Osteoblast (primary cell): Measurements from ENCODE around the gene FFAR1. TPM values are rescaled to one million over a fixed set of nuclear protein-coding genes. Genes with fewer than 3 reads are reported as not detected.

ENCODE experiments used
- DNase-seq: peaks from one replicate; pipeline ENCODE4 v3.0.0; 2011; ENCODE audit warnings: low spot score, mixed read lengths; ENCODE audit not compliant: insufficient read length; ENCODE audit errors: missing footprints
- H2AFZ ChIP-seq: 2 replicates; pipeline ENCODE4 v1.6.0; 2011; ENCODE audit warnings: mild to moderate bottlenecking, low read length
- H3K27ac ChIP-seq: 2 replicates; pipeline ENCODE4 v1.5.1; 2011; ENCODE audit warnings: mild to moderate bottlenecking, low read depth, low read length, moderate library complexity
- H3K27me3 ChIP-seq: 2 replicates; pipeline ENCODE4 v1.6.0; 2012; ENCODE audit warnings: mild to moderate bottlenecking, control low read depth, inconsistent platforms, low read length, moderate library complexity; ENCODE audit not compliant: insufficient read depth
- H3K36me3 ChIP-seq: 2 replicates; pipeline ENCODE4 v1.5.1; 2011; ENCODE audit warnings: mild to moderate bottlenecking, low read length, control low read depth, moderate library complexity; ENCODE audit not compliant: insufficient read depth
- H3K4me1 ChIP-seq: 2 replicates; pipeline ENCODE4 v1.5.1; 2011; ENCODE audit warnings: mild to moderate bottlenecking, low read length, control low read depth, moderate library complexity; ENCODE audit not compliant: insufficient read depth
- H3K4me2 ChIP-seq: 2 replicates; pipeline ENCODE4 v1.6.0; 2011; ENCODE audit warnings: mild to moderate bottlenecking, low read length; ENCODE audit not compliant: insufficient read depth
- H3K4me3 ChIP-seq: fragments of 200-600 bp; sonication (generic); 3 replicates; pipeline ENCODE4 v1.5.1; 2012; ENCODE audit warnings: mild to moderate bottlenecking, low read length, inconsistent platforms; ENCODE audit not compliant: insufficient read depth
- H3K79me2 ChIP-seq: 2 replicates; pipeline ENCODE4 v1.6.0; 2012; ENCODE audit warnings: mild to moderate bottlenecking, low read length, control low read depth, inconsistent platforms; ENCODE audit not compliant: insufficient read depth
- H3K9me3 ChIP-seq: 2 replicates; pipeline ENCODE4 v1.5.1; 2011; ENCODE audit warnings: low read depth, low read length, control low read depth
- H4K20me1 ChIP-seq: 2 replicates; pipeline ENCODE4 v1.6.0; 2012; ENCODE audit warnings: mild to moderate bottlenecking, low read length, control low read depth; ENCODE audit not compliant: insufficient read depth
- total RNA-seq: library from RNA; depleted of rRNA; stranded (reverse); fragments of >200 nt; gene quantifications from 2 replicates; pipeline ENCODE4 v1.2.3, GENCODE V29; 2012
- TF ChIP-seq, protein P1 (sequence below): IDR thresholded peaks from 2 replicates; pipeline ENCODE4 v1.5.1; 2011; ENCODE audit warnings: mild to moderate bottlenecking, low read depth, low read length, moderate library complexity; ENCODE audit errors: extremely low read depth

The FFAR1 gene
- total RNA-seq, 1 donor, result not detected

DNA sequence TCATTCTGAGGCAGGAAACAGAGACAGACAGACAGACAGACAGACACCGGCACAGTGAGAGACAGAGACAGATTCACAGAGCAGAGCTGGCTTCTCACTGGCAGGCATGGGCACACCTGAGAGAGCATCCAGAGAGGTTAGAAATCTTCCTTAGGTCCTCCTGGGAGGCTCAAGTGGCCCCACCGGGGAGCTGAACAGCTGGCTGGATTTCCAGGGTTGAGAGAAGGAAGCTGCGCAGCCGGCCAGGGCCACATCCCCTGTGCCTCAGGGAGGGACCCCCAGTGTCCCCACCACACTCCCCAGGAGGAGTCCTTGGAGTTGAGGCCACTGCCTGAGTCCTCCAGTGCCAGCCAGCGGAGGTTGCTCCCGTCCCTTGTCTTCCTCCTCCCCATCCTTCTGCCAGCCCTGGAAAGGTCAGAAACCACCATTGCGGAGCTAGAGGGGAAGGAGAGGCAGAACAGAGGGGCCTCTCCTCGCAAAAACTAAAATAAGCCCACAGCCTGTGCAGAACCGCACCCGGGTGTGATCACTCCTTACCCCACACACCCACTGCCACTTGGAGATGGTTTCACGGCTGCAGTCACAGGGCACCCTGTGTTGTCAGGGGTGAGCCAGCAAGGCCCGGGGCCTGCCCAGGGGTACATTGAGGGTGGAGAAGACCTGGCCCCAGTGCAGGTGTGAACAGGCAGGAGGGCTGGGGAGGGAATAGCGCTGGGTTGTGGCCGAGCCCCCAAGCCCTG lies 14.7 kb downstream of the FFAR1 start:
- Histone ChIP-seq H2AFZ (no peak overlapping the region), H3K4me2 (no peak overlapping the region), H3K36me3 (no peaks in the 10 kb centered on the region), H3K27ac (no peak overlapping the region), H3K4me1 (no peaks in the 10 kb centered on the region), H4K20me1 (no peaks in the 10 kb centered on the region), H3K9me3 (no peaks in the 10 kb centered on the region), H3K79me2 (no peaks in the 10 kb centered on the region), H3K27me3 (peaks cover 6% of the 10 kb centered on the region), H3K4me3 (no peak overlapping the region)
- DNase-seq, result no peak
- TF ChIP-seq, protein P1, sequence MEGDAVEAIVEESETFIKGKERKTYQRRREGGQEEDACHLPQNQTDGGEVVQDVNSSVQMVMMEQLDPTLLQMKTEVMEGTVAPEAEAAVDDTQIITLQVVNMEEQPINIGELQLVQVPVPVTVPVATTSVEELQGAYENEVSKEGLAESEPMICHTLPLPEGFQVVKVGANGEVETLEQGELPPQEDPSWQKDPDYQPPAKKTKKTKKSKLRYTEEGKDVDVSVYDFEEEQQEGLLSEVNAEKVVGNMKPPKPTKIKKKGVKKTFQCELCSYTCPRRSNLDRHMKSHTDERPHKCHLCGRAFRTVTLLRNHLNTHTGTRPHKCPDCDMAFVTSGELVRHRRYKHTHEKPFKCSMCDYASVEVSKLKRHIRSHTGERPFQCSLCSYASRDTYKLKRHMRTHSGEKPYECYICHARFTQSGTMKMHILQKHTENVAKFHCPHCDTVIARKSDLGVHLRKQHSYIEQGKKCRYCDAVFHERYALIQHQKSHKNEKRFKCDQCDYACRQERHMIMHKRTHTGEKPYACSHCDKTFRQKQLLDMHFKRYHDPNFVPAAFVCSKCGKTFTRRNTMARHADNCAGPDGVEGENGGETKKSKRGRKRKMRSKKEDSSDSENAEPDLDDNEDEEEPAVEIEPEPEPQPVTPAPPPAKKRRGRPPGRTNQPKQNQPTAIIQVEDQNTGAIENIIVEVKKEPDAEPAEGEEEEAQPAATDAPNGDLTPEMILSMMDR, result no peak

DNA sequence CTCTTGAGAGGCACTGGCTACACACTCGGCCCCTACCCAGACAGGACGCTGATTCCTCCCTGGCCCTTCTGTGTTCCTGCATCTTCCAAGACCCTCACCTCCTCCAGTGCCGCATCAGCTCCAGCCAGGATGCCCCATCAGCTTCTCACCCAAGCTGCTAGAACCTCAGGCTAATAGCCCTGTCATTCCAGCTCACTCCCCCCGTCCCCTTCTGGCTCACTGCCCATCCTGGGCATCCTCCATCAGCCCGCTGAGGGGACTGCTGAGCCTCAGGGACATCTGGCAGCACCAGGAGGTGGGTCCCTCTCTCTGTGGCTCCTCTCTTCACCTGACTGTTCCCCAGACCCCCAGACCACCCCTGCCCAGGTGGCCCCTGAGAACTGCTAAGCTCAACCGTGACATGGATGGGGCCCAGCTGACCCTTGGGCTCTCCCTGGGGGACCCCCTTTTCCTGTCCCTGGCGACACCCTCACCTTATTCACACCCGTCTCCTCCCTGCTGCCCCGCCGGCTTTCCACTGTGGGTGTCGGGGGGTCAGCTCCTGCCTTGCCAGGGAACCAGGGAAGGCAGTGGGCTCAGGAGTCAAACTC lies 15.4 kb downstream of the FFAR1 start:
- Histone ChIP-seq H3K4me1 (no peaks in the 10 kb centered on the region), H3K4me3 (no peak overlapping the region), H4K20me1 (no peaks in the 10 kb centered on the region), H3K36me3 (no peaks in the 10 kb centered on the region), H3K4me2 (no peak overlapping the region), H3K27me3 (peaks cover 2% of the 10 kb centered on the region), H3K79me2 (no peaks in the 10 kb centered on the region), H2AFZ (no peak overlapping the region), H3K9me3 (no peaks in the 10 kb centered on the region), H3K27ac (no peak overlapping the region)
- DNase-seq, result no peak
- TF ChIP-seq, protein P1, result no peak

DNA sequence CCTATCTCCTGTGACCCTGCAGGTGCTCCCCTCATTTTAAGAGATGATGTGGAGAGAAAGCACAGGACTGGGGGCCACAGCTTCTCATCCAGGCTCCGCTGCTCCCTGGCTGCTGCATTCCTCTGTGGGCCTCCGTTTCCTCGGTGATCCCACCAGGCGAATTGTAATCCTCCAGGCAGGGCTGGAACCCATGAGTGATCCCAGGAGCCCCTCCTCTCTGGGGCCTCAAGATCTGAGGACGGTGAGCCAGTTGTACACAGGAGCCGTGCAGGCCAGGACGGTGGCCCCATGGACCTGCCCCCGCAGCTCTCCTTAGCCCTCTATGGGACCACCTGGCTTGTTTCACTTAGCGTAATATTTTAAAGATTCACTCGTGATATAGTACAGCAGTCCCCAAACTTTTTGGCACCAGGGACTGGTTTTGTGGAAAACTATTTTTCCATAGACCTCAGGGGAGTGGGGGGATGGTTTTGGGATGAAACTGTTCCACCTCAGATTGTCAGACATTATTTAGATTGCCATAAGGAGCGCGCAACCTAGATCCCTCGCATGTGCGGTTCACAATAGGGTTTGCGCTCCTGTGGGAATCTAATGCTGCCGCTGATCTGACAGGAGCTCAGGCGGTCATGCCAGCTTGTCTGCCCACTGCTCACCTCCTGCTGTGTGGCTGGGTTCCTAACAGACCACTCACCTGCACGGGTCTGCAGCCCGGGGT lies 16.2 kb downstream of the FFAR1 start:
- Histone ChIP-seq H3K27ac (no peak overlapping the region), H4K20me1 (no peaks in the 10 kb centered on the region), H3K4me1 (no peaks in the 10 kb centered on the region), H3K4me3 (no peak overlapping the region), H3K27me3 (no peaks in the 10 kb centered on the region), H3K79me2 (no peaks in the 10 kb centered on the region), H3K4me2 (no peak overlapping the region), H2AFZ (no peak overlapping the region), H3K36me3 (no peaks in the 10 kb centered on the region), H3K9me3 (no peaks in the 10 kb centered on the region)
- TF ChIP-seq, protein P1, result no peak
- DNase-seq, result no peak

DNA sequence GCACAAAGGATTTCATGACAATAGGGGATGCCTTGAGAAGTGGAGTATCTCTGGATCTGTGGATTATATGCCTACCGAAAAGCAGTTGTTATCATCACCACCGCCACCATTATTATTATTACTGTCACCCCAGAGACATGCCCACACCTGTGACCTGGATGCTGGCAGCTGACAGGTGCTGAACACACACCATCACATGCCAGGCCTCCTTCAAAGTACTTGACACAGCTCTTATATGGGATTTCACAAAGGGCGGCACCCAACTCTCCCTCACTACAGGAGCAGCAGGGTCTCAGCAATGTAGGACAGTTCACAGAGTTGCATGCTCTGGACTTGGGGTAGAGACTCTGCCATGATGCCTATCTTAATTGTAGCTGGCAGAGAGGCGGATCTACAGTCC lies 17.6 kb downstream of the FFAR1 start:
- no peaks in the 10 kb centered on the region for H3K27me3 ChIP-seq
- DNase-seq, result no peak

More for the DNA sequence above, 17.6 kb downstream of the FFAR1 start:
- TF ChIP-seq, protein P1, result no peak
- H3K4me1 ChIP-seq, result no peaks in the 10 kb centered on the region
- no peak overlapping the region for H3K4me2 ChIP-seq
- no peaks in the 10 kb centered on the region for H4K20me1 ChIP-seq
- H3K79me2 ChIP-seq, result no peaks in the 10 kb centered on the region
- H3K27ac ChIP-seq, result no peak overlapping the region
- no peaks in the 10 kb centered on the region for H3K9me3 ChIP-seq
- no peak overlapping the region for H2AFZ ChIP-seq
- H3K4me3 ChIP-seq, result no peak overlapping the region
- H3K36me3 ChIP-seq, result no peaks in the 10 kb centered on the region
